ENCODE data around the gene TMEM184A.

TMEM184A gene
- total RNA-seq = 0 to 0.30 (median 0.12) reads per million in 4 donors

- peak in 2 of 5 donors; percentile 33 to 40 for DNase-seq
Measured at GRCh38 chr7:1555813-1556543, at the start of gene TMEM184A. TMEM184A (minus strand) TSS chr7:1556205; CDS start chr7:1555484, 721 bp downstream.

GRCh38 chr7:1604383-1604782, 48.4 kb upstream of the TMEM184A start:
- no peak for DNase-seq

DNA sequence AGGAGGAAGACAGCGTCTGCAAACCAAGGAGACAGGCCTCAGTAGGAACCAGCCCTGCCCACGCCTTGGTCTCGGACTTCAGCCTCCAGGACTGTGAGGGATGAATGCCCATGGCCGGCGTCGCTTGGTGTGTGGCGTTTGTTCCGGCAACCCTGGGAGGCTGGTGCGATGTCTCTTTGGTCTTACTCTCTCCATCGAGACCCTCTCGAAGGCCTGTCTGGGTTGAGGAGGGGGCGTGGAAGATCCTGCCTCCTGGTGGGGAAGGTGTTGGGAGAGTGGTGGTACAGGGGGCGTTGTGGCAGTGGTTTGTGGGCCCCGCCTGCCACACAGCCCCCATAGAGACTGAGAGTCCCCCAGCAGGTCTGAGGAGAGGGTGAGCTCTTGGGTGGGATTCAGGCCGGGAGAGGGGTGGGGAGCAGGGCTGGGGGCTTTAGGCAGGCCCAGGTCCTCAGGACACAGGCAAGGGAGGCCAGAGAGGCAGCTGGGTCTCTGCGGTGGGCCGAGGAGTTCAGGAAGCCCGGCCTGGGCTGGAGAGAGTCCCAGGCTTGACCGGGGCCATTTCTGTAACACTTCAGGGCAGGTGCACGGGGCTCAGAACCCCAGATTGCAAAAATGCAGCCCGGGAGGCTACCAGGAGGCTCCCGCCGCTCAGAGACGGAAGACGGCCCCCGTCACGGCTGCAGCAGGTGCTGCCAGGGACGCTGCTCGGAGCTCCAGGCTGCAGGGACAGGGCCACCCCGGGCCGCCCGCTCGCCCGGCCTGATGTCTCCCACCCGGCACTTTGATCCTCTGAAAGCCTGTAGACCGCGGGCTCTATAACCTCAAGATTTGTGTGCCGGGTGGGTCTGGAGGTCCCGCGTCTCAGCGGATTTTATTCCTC, 47.6 kb upstream of the TMEM184A start:
- no peak for DNase-seq

GRCh38 chr7:1602386-1602785, 46.4 kb upstream of the TMEM184A start:
- no peak for DNase-seq

GRCh38 chr7:1601956-1602355, 46.0 kb upstream of the TMEM184A start:
- DNase-seq = no peak

GRCh38 chr7:1599640-1600395, 43.8 kb upstream of the TMEM184A start:
- DNase-seq = no peak

GRCh38 chr7:1598961-1599639, 43.1 kb upstream of the TMEM184A start:
- no peak for DNase-seq

DNA sequence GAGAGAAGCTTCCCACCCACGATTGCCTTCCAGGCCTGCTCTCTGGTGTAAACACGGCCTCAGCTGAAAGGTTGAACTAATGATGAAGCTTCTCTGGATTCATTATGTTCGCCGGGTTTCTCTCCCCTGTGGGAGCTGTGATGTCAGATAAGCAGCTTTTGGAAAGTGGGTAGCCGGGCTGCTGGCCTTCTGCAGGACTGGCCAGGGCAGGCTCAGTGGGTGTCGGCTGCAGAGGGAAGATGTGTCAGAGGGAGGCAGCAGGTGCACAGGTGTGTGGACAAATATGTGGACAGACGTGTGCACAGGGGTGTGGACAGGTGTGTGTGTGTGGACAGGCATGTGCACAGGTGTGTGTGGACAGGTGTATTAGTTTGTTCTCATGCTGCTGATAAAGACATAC, 42.3 kb upstream of the TMEM184A start:
- no peak for DNase-seq

DNA sequence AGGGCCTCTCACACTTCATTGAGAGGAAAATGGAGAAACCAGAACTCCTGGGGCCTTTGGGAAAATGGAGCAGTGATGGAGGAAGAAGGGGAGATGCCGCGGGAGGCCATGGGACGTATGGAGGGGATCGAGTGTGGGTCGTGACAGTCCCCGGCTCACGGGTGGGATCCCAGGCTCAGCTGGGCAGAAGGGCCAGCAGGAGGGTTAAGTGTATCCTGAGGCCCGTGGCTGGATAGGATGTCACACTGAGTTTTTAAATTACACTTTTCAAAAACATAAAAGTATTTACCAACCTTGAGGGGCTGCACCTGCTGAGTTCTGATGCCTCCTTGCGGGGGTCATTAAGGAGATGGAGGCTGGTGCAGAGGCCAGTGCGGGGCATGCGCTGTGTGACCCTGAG, 41.8 kb upstream of the TMEM184A start:
- no peak for DNase-seq

DNA sequence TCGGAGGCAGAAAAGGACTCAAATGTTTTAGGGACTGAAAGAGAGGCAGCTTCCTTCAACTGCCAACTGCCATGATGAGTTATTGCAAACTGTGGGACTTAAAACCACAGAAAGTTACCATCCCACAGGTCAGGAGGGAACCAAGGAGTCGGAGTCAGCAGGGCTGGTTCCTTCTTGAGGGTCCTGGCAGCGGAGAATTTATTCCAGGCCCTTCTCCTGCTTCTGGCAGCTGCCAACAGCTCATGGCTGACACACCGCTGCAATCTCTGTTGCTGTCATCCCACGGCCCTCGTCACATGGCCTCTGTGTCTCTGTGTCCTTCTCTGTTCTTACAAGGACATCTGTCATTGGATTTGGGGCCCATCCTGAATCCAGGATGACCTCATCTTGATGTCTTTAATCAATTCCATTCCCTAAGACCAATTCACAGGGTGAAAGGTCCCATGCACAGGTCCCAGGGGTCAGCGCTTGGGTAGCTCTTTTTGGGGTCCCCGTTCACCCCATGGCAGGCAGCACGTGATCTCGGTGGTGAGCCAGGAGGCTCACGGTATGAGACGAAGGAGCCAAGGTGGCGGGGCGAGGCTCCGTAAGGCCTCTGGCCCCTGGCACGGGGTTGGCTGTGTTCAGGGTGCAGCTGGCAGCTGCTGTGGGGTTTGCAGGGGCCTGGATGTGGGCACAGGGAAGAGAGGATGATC, 41.2 kb upstream of the TMEM184A start:
- no peak for DNase-seq

GRCh38 chr7:1596181-1597043, 40.4 kb upstream of the TMEM184A start:
- DNase-seq = no peak

DNA sequence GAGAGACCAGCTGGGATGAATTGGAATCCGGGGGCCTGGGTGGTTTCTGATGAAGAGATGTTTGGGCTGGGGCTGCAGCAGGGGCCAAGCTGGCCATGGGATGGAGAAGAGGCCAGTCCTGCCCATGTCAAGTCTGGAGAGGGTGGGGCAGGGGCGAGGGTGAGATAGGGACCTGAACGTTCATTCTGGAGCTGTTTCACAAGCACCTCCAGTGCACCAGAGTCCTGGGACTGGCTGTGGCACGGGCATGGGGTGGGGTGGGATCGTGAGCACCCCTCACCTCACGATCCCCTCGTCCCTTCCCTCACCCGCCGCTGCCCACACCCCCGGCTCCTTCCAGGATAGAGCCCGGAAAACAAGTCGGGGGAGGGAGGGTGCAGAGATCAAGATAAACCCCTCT, 39.6 kb upstream of the TMEM184A start:
- DNase-seq = no peak

GRCh38 chr7:1595027-1595426, 39.0 kb upstream of the TMEM184A start:
- no peak for DNase-seq

DNA sequence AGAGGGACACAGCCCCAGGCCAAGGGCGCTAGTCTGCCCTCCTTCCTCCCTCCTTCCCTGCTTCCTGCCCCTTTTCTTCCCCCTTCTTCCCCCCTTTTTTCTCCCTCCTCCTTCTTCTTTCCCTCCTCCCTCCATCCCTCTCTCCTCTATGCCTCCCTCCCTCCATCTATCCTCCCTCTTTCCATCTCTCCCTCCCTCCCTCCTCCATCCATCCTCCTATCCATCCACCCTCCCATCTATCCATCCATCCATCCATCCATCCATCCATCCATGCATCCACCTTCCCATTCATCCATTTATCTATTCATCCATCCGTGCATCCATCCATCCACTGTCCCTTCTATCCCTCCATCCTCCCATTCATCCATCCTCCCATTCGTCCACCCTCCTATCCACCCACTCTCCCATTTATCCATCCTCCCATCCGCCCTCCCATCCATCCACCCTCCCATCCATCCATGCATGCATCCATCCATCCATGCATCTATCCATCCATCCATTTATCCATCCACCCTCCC, 38.0 kb upstream of the TMEM184A start:
- DNase-seq = no peak

- DNase-seq = no peak
Measured at GRCh38 chr7:1593091-1593866, 37.3 kb upstream of the TMEM184A start.

DNA sequence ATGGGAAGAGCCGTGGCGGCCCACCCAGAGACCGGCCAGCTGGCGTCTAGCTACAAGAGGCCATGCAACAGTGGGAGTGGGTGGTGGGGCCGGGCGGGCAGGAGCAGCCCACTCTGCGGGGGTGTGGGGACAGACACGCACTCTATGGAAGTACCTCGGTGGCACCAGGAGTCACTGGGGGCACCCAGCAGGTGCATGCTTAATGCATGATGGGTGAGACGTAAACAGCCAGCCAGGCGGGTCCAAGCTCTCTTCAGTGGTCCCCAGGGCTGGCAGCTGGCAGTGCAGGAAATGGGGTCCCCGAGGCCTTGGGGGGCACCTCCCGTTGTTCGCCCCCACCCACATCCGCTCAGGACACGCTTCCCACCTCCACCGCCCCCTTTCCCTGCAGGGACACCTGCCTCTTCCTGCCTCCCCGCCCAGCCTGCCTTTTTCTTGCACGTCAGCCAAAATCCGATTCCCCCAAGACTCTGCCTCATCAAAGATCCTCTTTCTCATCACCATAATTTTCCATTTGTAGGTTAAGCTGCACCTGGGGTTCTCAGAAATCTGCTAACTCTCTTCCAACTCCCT, 36.4 kb upstream of the TMEM184A start:
- DNase-seq = no peak

DNA sequence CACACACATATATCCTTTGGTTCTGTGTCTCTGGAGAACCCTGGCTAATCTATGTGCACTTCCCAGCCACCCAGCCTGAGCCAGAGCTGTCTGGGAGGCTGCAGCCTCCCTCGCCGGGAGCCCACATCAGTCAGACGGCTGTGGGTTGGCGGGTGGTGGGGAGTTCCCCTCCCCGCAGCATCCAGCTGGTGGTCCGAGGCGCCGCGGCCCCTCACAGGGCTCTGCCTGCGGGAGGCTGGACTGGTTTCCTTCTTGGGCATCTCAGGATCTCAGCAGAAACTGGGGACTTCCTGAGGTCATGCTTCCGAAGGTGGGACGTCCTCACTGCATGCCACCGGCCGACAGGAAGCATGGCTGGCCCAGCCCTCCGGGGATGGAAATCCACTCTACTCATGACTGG, 35.9 kb upstream of the TMEM184A start:
- no peak for DNase-seq

DNA sequence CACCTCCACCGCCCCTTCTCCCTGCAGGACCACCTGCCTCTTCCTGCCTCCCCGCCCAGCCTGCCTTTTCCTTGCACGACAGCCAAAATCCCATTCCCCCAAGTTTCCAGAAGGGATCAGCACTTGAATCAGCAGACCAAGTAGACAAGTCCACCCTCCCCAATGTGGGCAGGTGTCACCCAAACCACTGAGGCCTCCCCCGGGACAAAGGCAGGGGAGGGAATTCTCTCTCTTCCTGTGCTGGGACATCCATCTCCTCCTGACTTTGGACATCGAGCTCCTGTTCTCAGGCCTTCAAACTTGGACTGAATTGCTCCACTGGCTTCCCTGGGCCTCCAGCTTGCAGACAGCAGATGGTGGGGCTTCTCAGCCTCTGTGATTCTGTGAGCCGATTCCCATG, 35.4 kb upstream of the TMEM184A start:
- no peak for DNase-seq

GRCh38 chr7:1590887-1591286, 34.9 kb upstream of the TMEM184A start:
- DNase-seq = no peak

GRCh38 chr7:1590476-1590875, 34.5 kb upstream of the TMEM184A start:
- no peak for DNase-seq
